ENCODE measurements around the gene CDC14A. TPM values are rescaled to one million over a fixed set of nuclear protein-coding genes. Genes with fewer than 3 reads are reported as not detected.

CDC14A gene
- total and polyA plus RNA-seq, 10 donors, result 3.8 to 58.5 (median 27.3) TPM

GRCh38 chr1:100552922-100553321 is 200.6 kb downstream of the CDC14A start:
- no peak overlapping the region for H3K27ac ChIP-seq
- DNase-seq, result no peak
- intact Hi-C loops (cut with DNase I; ENCODE audit: low total_unique reads), result no loop called here
- TF ChIP-seq CTCF (IDR thresholded peaks at IDR 0.05 in 8 of 11, conservative IDR thresholded peaks at IDR 0.05 in 3 of 11) (no peak), POLR2AphosphoS5 (IDR thresholded peaks at IDR 0.05) (no peak), POLR2A (IDR thresholded peaks at IDR 0.05) (no peak)
- 47 to 94% (median 76%) methylated on average over 2 of the region's 2 CpGs for WGBS, 5 donors
- no peak overlapping the region for H3K4me3 ChIP-seq
- H3K4me1 ChIP-seq, result no peaks in the 10 kb centered on the region
- H3K27me3 ChIP-seq (replicated peaks in 1 of 7), result no peaks in the 10 kb centered on the region
- no peaks in the 10 kb centered on the region for H3K36me3 ChIP-seq
- peaks cover 12 to 82% (median 72%) of the 10 kb centered on the region in 8 donors for H3K9me3 ChIP-seq

- Histone ChIP-seq H3K36me3 (no peaks in the 10 kb centered on the region), H3K9me3 (peaks cover 12 to 67% (median 63%) of the 10 kb centered on the region in 8 donors), H3K4me3 (no peak overlapping the region), H3K27ac (no peak overlapping the region), H3K27me3 (replicated peaks in 1 of 7) (no peaks in the 10 kb centered on the region), H3K4me1 (no peaks in the 10 kb centered on the region)
- no peak for DNase-seq
- intact Hi-C loops (cut with DNase I; ENCODE audit: low total_unique reads), result no loop called here
- WGBS, 5 donors, result 78 to 84% (median 82%) methylated on average over 1 of the region's 1 CpG
- TF ChIP-seq POLR2AphosphoS5 (IDR thresholded peaks at IDR 0.05) (no peak), CTCF (IDR thresholded peaks at IDR 0.05 in 8 of 11, conservative IDR thresholded peaks at IDR 0.05 in 3 of 11) (no peak), POLR2A (IDR thresholded peaks at IDR 0.05) (no peak)
These were observed 203.9 kb downstream of the CDC14A start for GRCh38 chr1:100556181-100556580.

- WGBS, 5 donors, result 65 to 84% (median 74%) methylated on average over 3 of the region's 3 CpGs
- H3K36me3 ChIP-seq, result no peaks in the 10 kb centered on the region
- DNase-seq, result no peak
- peaks cover 12 to 58% (median 55%) of the 10 kb centered on the region in 8 donors for H3K9me3 ChIP-seq
- no peaks in the 10 kb centered on the region for H3K4me1 ChIP-seq
- no peak overlapping the region for H3K27ac ChIP-seq
- intact Hi-C loops (cut with DNase I; ENCODE audit: low total_unique reads), result no loop called here
- TF ChIP-seq POLR2AphosphoS5 (IDR thresholded peaks at IDR 0.05) (no peak), CTCF (IDR thresholded peaks at IDR 0.05 in 8 of 11, conservative IDR thresholded peaks at IDR 0.05 in 3 of 11) (no peak), POLR2A (IDR thresholded peaks at IDR 0.05) (no peak)
- H3K27me3 ChIP-seq (replicated peaks in 1 of 7), result no peaks in the 10 kb centered on the region
- H3K4me3 ChIP-seq, result no peak overlapping the region
These were observed 204.8 kb downstream of the CDC14A start for GRCh38 chr1:100556925-100557605.

GRCh38 chr1:100557606-100557953 is 205.3 kb downstream of the CDC14A start:
- Histone ChIP-seq H3K36me3 (no peaks in the 10 kb centered on the region), H3K4me1 (no peaks in the 10 kb centered on the region), H3K9me3 (peaks cover 12 to 53% (median 49%) of the 10 kb centered on the region in 8 donors), H3K27me3 (replicated peaks in 1 of 7) (no peaks in the 10 kb centered on the region), H3K4me3 (no peak overlapping the region), H3K27ac (no peak overlapping the region)
- intact Hi-C loops (cut with DNase I; ENCODE audit: low total_unique reads), result no loop called here
- no peak for DNase-seq
- TF ChIP-seq POLR2A (IDR thresholded peaks at IDR 0.05), result no peak
- TF ChIP-seq CTCF (IDR thresholded peaks at IDR 0.05 in 8 of 11, conservative IDR thresholded peaks at IDR 0.05 in 3 of 11), result no peak
- no peak for TF ChIP-seq POLR2AphosphoS5 (IDR thresholded peaks at IDR 0.05)
